ENCODE results near the gene SARNP. TPM values are rescaled to one million over a fixed set of nuclear protein-coding genes. Genes with fewer than 3 reads are reported as not detected.

The SARNP gene
- polyA plus RNA-seq, 6 donors from 2014 or later: 92.8 to 128 (median 106) TPM

- Mint-ChIP-seq H3K4me1 (peaks cover 39 to 65% (median 40%) of the 10 kb centered on the region in 3 donors), H3K36me3 (no peaks in the 10 kb centered on the region), H3K27ac (peak within 1 kb of the TSS; percentile 17 to 86 (median 62)), H3K9me3 (no peaks in the 10 kb centered on the region), H3K4me3 (peak within 1 kb of the TSS; percentile 85 to 95 (median 92)), H3K27me3 (no peaks in the 10 kb centered on the region)
- DNase-seq (peak; percentile 47), ATAC-seq (ENCODE audit: low read depth in 2 of 2) (peak; percentile 41 to 44)
Measured at GRCh38 chr12:55742719-55743405, 74.7 kb downstream of the SARNP start, which contains the start of gene GDF11. GDF11 (plus strand) TSS chr12:55743122; CDS start chr12:55743317, 195 bp downstream.

GRCh38 chr12:55741931-55742680 is 75.4 kb downstream of the SARNP start:
- no peaks in the 10 kb centered on the region for H3K36me3 Mint-ChIP-seq
- no peaks in the 10 kb centered on the region for H3K27me3 Mint-ChIP-seq
- H3K9me3 Mint-ChIP-seq: no peaks in the 10 kb centered on the region
- DNase-seq: no peak
- peak overlapping the region in 5 of 6 donors; percentile 17 to 86 (median 50) for H3K27ac Mint-ChIP-seq
- peak overlapping the region; percentile 64 to 92 (median 82) for H3K4me3 Mint-ChIP-seq
- ATAC-seq (ENCODE audit: low read depth in 2 of 2): no peak
- H3K4me1 Mint-ChIP-seq: peaks cover 40 to 65% (median 47%) of the 10 kb centered on the region in 3 donors

GRCh38 chr12:55739025-55739378 is 78.5 kb downstream of the SARNP start:
- DNase-seq (no peak), ATAC-seq (ENCODE audit: low read depth in 2 of 2) (no peak)
- H3K9me3 Mint-ChIP-seq: no peaks in the 10 kb centered on the region
- no peaks in the 10 kb centered on the region for H3K27me3 Mint-ChIP-seq
- peaks cover 21 to 40% (median 25%) of the 10 kb centered on the region in 3 donors for H3K4me1 Mint-ChIP-seq
- H3K4me3 Mint-ChIP-seq: peak overlapping the region in 7 of 8 donors; percentile 83 to 97 (median 96)
- H3K36me3 Mint-ChIP-seq: no peaks in the 10 kb centered on the region
- peak overlapping the region in 3 of 6 donors; percentile 66 to 96 (median 95) for H3K27ac Mint-ChIP-seq

- Mint-ChIP-seq H3K4me1 (peaks cover 21 to 35% (median 22%) of the 10 kb centered on the region in 3 donors), H3K27me3 (no peaks in the 10 kb centered on the region), H3K9me3 (no peaks in the 10 kb centered on the region), H3K36me3 (no peaks in the 10 kb centered on the region), H3K4me3 (peak overlapping the region; percentile 82 to 97 (median 96)), H3K27ac (peak overlapping the region; percentile 38 to 96 (median 94))
- DNase-seq: peak; percentile 79
- peak; percentile 83 to 84 for ATAC-seq (ENCODE audit: low read depth in 2 of 2)
Measured at GRCh38 chr12:55738123-55739024, 79.2 kb downstream of the SARNP start.

- Mint-ChIP-seq H3K4me3 (peak overlapping the region; percentile 68 to 97 (median 96)), H3K27ac (peak overlapping the region in 4 of 6 donors; percentile 48 to 96 (median 80)), H3K4me1 (peaks cover 19 to 32% (median 22%) of the 10 kb centered on the region in 3 donors), H3K9me3 (no peaks in the 10 kb centered on the region), H3K27me3 (no peaks in the 10 kb centered on the region), H3K36me3 (no peaks in the 10 kb centered on the region)
- no peak for ATAC-seq (ENCODE audit: low read depth in 2 of 2)
- DNase-seq: no peak
Measured at GRCh38 chr12:55737581-55738122, 79.9 kb downstream of the SARNP start.

GRCh38 chr12:55736780-55737580 is 80.5 kb downstream of the SARNP start:
- Mint-ChIP-seq H3K27ac (peak overlapping the region in 4 of 6 donors; percentile 66 to 93 (median 76)), H3K27me3 (no peaks in the 10 kb centered on the region), H3K4me1 (peaks cover 15 to 25% (median 24%) of the 10 kb centered on the region in 3 donors), H3K9me3 (no peaks in the 10 kb centered on the region), H3K36me3 (no peaks in the 10 kb centered on the region), H3K4me3 (peak overlapping the region; percentile 68 to 97 (median 94))
- DNase-seq (peak; percentile 37), ATAC-seq (ENCODE audit: low read depth in 2 of 2) (peak; percentile 31 to 34)

GRCh38 chr12:55736076-55736475 is 81.4 kb downstream of the SARNP start:
- DNase-seq: no peak
- no peaks in the 10 kb centered on the region for H3K9me3 Mint-ChIP-seq
- no peak overlapping the region for H3K27ac Mint-ChIP-seq
- peaks cover 15 to 23% (median 22%) of the 10 kb centered on the region in 3 donors for H3K4me1 Mint-ChIP-seq
- no peaks in the 10 kb centered on the region for H3K36me3 Mint-ChIP-seq
- ATAC-seq (ENCODE audit: low read depth in 2 of 2): no peak
- peak overlapping the region in 1 of 8 donors; percentile 92 for H3K4me3 Mint-ChIP-seq
- no peaks in the 10 kb centered on the region for H3K27me3 Mint-ChIP-seq

GRCh38 chr12:55734595-55734994 is 82.9 kb downstream of the SARNP start:
- H3K27me3 Mint-ChIP-seq: no peaks in the 10 kb centered on the region
- H3K9me3 Mint-ChIP-seq: no peaks in the 10 kb centered on the region

GRCh38 chr12:55733858-55734257 is 83.7 kb downstream of the SARNP start:
- DNase-seq: no peak
- Mint-ChIP-seq H3K36me3 (no peaks in the 10 kb centered on the region), H3K4me1 (peaks cover 33 to 41% (median 37%) of the 10 kb centered on the region in 3 donors), H3K27ac (no peak overlapping the region), H3K27me3 (no peaks in the 10 kb centered on the region), H3K9me3 (no peaks in the 10 kb centered on the region), H3K4me3 (no peak overlapping the region)
- ATAC-seq (ENCODE audit: low read depth in 2 of 2): no peak

More at GRCh38 chr12:55734595-55734994, 82.9 kb downstream of the SARNP start:
- ATAC-seq (ENCODE audit: low read depth in 2 of 2) (no peak), DNase-seq (no peak)
- Mint-ChIP-seq H3K27ac (no peak overlapping the region), H3K4me1 (peaks cover 28 to 36% (median 34%) of the 10 kb centered on the region in 3 donors), H3K36me3 (no peaks in the 10 kb centered on the region), H3K4me3 (no peak overlapping the region)

- Mint-ChIP-seq H3K9me3 (no peaks in the 10 kb centered on the region), H3K36me3 (no peaks in the 10 kb centered on the region), H3K4me1 (peaks cover 29 to 38% (median 31%) of the 10 kb centered on the region in 3 donors), H3K27ac (no peak overlapping the region), H3K27me3 (no peaks in the 10 kb centered on the region), H3K4me3 (no peak overlapping the region)
- no peak for ATAC-seq (ENCODE audit: low read depth in 2 of 2)
- no peak for DNase-seq
Measured at GRCh38 chr12:55733021-55733555, 84.4 kb downstream of the SARNP start.

GRCh38 chr12:55732288-55732687 is 85.2 kb downstream of the SARNP start:
- ATAC-seq (ENCODE audit: low read depth in 2 of 2): no peak
- H3K4me1 Mint-ChIP-seq: peaks cover 28 to 37% (median 31%) of the 10 kb centered on the region in 3 donors
- peak overlapping the region in 1 of 8 donors; percentile 54 for H3K4me3 Mint-ChIP-seq

More at GRCh38 chr12:55732288-55732687, 85.2 kb downstream of the SARNP start:
- no peak for DNase-seq
- H3K27me3 Mint-ChIP-seq: no peaks in the 10 kb centered on the region
- H3K27ac Mint-ChIP-seq: peak overlapping the region in 1 of 6 donors; percentile 54
- H3K9me3 Mint-ChIP-seq: no peaks in the 10 kb centered on the region
- no peaks in the 10 kb centered on the region for H3K36me3 Mint-ChIP-seq
